CD4-positive, CD25-positive, alpha-beta regulatory T cell (primary cell): Measurements from ENCODE around the gene ADAT3. TPM values are rescaled to one million over a fixed set of nuclear protein-coding genes. Genes with fewer than 3 reads are reported as not detected.

Experiments used
- ATAC-seq, 2 donors: fragments of 150-1000 bp; cut with Tn5 transposase; one replicate each; pipeline ENCODE4 v1.10.0; 2021; ENCODE audit warnings: low read depth in 2 of 2, moderate number of reproducible peaks in 2 of 2, moderate library complexity in 1 of 2
- DNase-seq, 3 donors: peaks; one replicate each; pipeline versions ENCODE4 v3.0.0 to v3.0.0-alpha.2; 2012 to 2022; ENCODE audit warnings: mixed read lengths in 1 of 3
- H3K27ac ChIP-seq: one replicate; pipeline ENCODE4 v1.7.0; 2013; ENCODE audit warnings: mild to moderate bottlenecking, low read length; ENCODE audit not compliant: insufficient read depth, poor library complexity, severe bottlenecking
- H3K27me3 ChIP-seq: one replicate; pipeline ENCODE4 v1.7.0; 2013; ENCODE audit warnings: low read length; ENCODE audit not compliant: control insufficient read depth, insufficient read depth
- H3K36me3 ChIP-seq: one replicate; pipeline ENCODE4 v1.7.0; 2013; ENCODE audit warnings: mild to moderate bottlenecking, low read length, moderate library complexity; ENCODE audit not compliant: control insufficient read depth, insufficient read depth
- H3K4me1 ChIP-seq: 2 replicates; pipeline ENCODE4 v1.7.0; 2013; ENCODE audit warnings: mild to moderate bottlenecking, low read length; ENCODE audit not compliant: insufficient read depth, control insufficient read depth, poor library complexity, severe bottlenecking
- H3K4me3 ChIP-seq: one replicate; pipeline ENCODE4 v1.7.0; 2013; ENCODE audit warnings: low read depth, mild to moderate bottlenecking, low read length, moderate library complexity
- H3K9me3 ChIP-seq, 2 experiments: 1 replicate in 1 of 2; 2 replicates in 1 of 2; pipeline ENCODE4 v1.7.0; 2013; ENCODE audit warnings: low read length in 2 of 2, mild to moderate bottlenecking in 1 of 2, moderate library complexity in 1 of 2; ENCODE audit not compliant: control insufficient read depth in 2 of 2
- H3K27ac Mint-ChIP-seq, 3 donors: one replicate each; pipeline ENCODE4 v1.8.0; 2020 to 2022; ENCODE audit warnings: mild to moderate bottlenecking in 3 of 3, mixed read lengths in 3 of 3, moderate library complexity in 2 of 3
- H3K27me3 Mint-ChIP-seq: one replicate; pipeline ENCODE4 v1.8.0; 2022; ENCODE audit warnings: mild to moderate bottlenecking, mixed read lengths
- H3K36me3 Mint-ChIP-seq: one replicate; pipeline ENCODE4 v1.8.0; 2020; ENCODE audit warnings: mixed read lengths
- H3K4me1 Mint-ChIP-seq, 4 donors: one replicate each; pipeline ENCODE4 v1.8.0; 2020 to 2022; ENCODE audit warnings: mixed read lengths in 4 of 4, mild to moderate bottlenecking in 1 of 4
- H3K4me3 Mint-ChIP-seq, 4 donors: one replicate each; pipeline ENCODE4 v1.8.0; 2020 to 2022; ENCODE audit warnings: mild to moderate bottlenecking in 4 of 4, mixed read lengths in 4 of 4, moderate library complexity in 3 of 4
- H3K9me3 Mint-ChIP-seq, 7 donors: one replicate each; pipeline ENCODE4 v1.8.0; 2020 to 2022; ENCODE audit warnings: mixed read lengths in 7 of 7, mild to moderate bottlenecking in 3 of 7, moderate library complexity in 2 of 7
- polyA plus RNA-seq, 4 donors: library from polyadenylated mRNA; unstranded; fragments of 300-500 nt; fragmentation: Illumina TruSeq; gene quantifications; one replicate each; pipeline ENCODE4 v1.2.3, GENCODE V29; 2021
- total RNA-seq: library from RNA; stranded (reverse); gene quantifications from one replicate; pipeline ENCODE4 v1.2.3, GENCODE V29; 2022

The ADAT3 gene
- total and polyA plus RNA-seq, 5 donors from 2014 or later: 4.4 to 8.8 (median 6.3) TPM

GRCh38 chr19:1961000-1961883 is 56.0 kb downstream of the ADAT3 start:
- peaks cover 0 to 19% (median 7%) of the 10 kb centered on the region in 4 donors for H3K4me1 Mint-ChIP-seq
- no peaks in the 10 kb centered on the region for H3K9me3 ChIP-seq
- no peaks in the 10 kb centered on the region for H3K9me3 Mint-ChIP-seq
- no peak overlapping the region for H3K4me3 ChIP-seq
- DNase-seq: no peak
- no peak for ATAC-seq
- H3K27ac ChIP-seq: no peak overlapping the region
- H3K27ac Mint-ChIP-seq: no peak overlapping the region
- H3K4me3 Mint-ChIP-seq: no peak overlapping the region
- no peaks in the 10 kb centered on the region for H3K36me3 ChIP-seq
- peaks cover 9% of the 10 kb centered on the region for H3K36me3 Mint-ChIP-seq
- H3K27me3 Mint-ChIP-seq: no peaks in the 10 kb centered on the region
- no peaks in the 10 kb centered on the region for H3K27me3 ChIP-seq
- peaks cover under 1% of the 10 kb centered on the region for H3K4me1 ChIP-seq

GRCh38 chr19:1962674-1963073 is 57.5 kb downstream of the ADAT3 start:
- H3K36me3 ChIP-seq: no peaks in the 10 kb centered on the region
- Mint-ChIP-seq H3K36me3 (peaks cover 10% of the 10 kb centered on the region), H3K27ac (peak overlapping the region in 1 of 3 donors; percentile 56), H3K4me3 (no peak overlapping the region), H3K4me1 (peaks cover 0 to 23% (median 7%) of the 10 kb centered on the region in 4 donors), H3K9me3 (no peaks in the 10 kb centered on the region), H3K27me3 (no peaks in the 10 kb centered on the region)
- H3K4me3 ChIP-seq: no peak overlapping the region
- DNase-seq (no peak), ATAC-seq (no peak)
- H3K9me3 ChIP-seq: no peaks in the 10 kb centered on the region
- H3K27me3 ChIP-seq: no peaks in the 10 kb centered on the region
- H3K27ac ChIP-seq: no peak overlapping the region
- H3K4me1 ChIP-seq: peaks cover 12% of the 10 kb centered on the region

Other genes starting within 250 kb of the ADAT3 start
- gene ONECUT3, start 151.9 kb upstream of the ADAT3 start, total RNA-seq: not detected
- gene ONECUT3, start 151.9 kb upstream of the ADAT3 start, polyA plus RNA-seq: not detected
- gene ATP8B3, start 93.1 kb upstream of the ADAT3 start, total RNA-seq: 12.2 TPM
- 1 to 10 TPM; 1.1 to 3.8 (median 2.6) TPM for gene ATP8B3, start 93.1 kb upstream of the ADAT3 start, polyA plus RNA-seq
- gene REXO1, start 56.9 kb upstream of the ADAT3 start, total RNA-seq: 103 TPM
- 1 to 10 TPM; 2.5 to 5.5 (median 3.6) TPM for gene REXO1, start 56.9 kb upstream of the ADAT3 start, polyA plus RNA-seq
- 40.6 TPM for gene KLF16, start 41.8 kb upstream of the ADAT3 start, total RNA-seq
- gene KLF16, start 41.8 kb upstream of the ADAT3 start, polyA plus RNA-seq: under 1 TPM; 0.28 to 0.86 (median 0.59) TPM
- 148 TPM for gene ABHD17A, start 19.9 kb upstream of the ADAT3 start, total RNA-seq
- gene ABHD17A, start 19.9 kb upstream of the ADAT3 start, polyA plus RNA-seq: 100 to 1,000 TPM; 139 to 202 (median 159) TPM
- gene SCAMP4, start within 50 bp of the ADAT3 start, total RNA-seq: 20.8 TPM
- gene SCAMP4, start within 50 bp of the ADAT3 start, polyA plus RNA-seq: 10 to 100 TPM in 2 of 4 donors, 1 to 10 TPM in 2; 8.2 to 20.3 (median 10.0) TPM
- 101 TPM for gene CSNK1G2, start 35.8 kb downstream of the ADAT3 start, total RNA-seq
- gene CSNK1G2, start 35.8 kb downstream of the ADAT3 start, polyA plus RNA-seq: 10 to 100 TPM; 15.3 to 19.9 (median 17.3) TPM
- gene BTBD2, start 110.3 kb downstream of the ADAT3 start, total RNA-seq: 58.6 TPM
- gene BTBD2, start 110.3 kb downstream of the ADAT3 start, polyA plus RNA-seq: 1 to 10 TPM; 3.2 to 5.4 (median 4.7) TPM
- gene MKNK2, start 145.8 kb downstream of the ADAT3 start, total RNA-seq: 340 TPM
- 10 to 100 TPM; 28.7 to 38.2 (median 32.0) TPM for gene MKNK2, start 145.8 kb downstream of the ADAT3 start, polyA plus RNA-seq
- 131 TPM for gene MOB3A, start 190.9 kb downstream of the ADAT3 start, total RNA-seq
- gene MOB3A, start 190.9 kb downstream of the ADAT3 start, polyA plus RNA-seq: 10 to 100 TPM; 73.6 to 91.1 (median 88.0) TPM
- gene IZUMO4, start 191.5 kb downstream of the ADAT3 start, total RNA-seq: 16.5 TPM
- under 1 TPM; 0.47 to 0.82 (median 0.70) TPM for gene IZUMO4, start 191.5 kb downstream of the ADAT3 start, polyA plus RNA-seq
- gene AP3D1, start 246.2 kb downstream of the ADAT3 start, total RNA-seq: 78.0 TPM
- 10 to 100 TPM; 12.0 to 13.6 (median 12.9) TPM for gene AP3D1, start 246.2 kb downstream of the ADAT3 start, polyA plus RNA-seq